OCI-LY1 (cell line): Measurements from ENCODE around the gene HMCN2.

ENCODE experiments used
- EZH2 ChIP-seq: fragments of 200-600 bp; sonication (generic), shearing (Covaris generic); IDR thresholded peaks from 2 replicates; pipeline ENCODE4 v1.8.0; 2017; ENCODE audit warnings: borderline replicate concordance, mixed run types, mild to moderate bottlenecking, antibody characterized with exemption, low read length, moderate library complexity, mixed read lengths
- TF ChIP-seq, protein P1 (sequence below): fragments of 200-600 bp; sonication (generic), shearing (Covaris generic); IDR thresholded peaks from 2 replicates; pipeline ENCODE4 v1.5.1; 2017; ENCODE audit warnings: mild to moderate bottlenecking, antibody characterized with exemption, low read length, moderate library complexity, mixed read lengths

DNA sequence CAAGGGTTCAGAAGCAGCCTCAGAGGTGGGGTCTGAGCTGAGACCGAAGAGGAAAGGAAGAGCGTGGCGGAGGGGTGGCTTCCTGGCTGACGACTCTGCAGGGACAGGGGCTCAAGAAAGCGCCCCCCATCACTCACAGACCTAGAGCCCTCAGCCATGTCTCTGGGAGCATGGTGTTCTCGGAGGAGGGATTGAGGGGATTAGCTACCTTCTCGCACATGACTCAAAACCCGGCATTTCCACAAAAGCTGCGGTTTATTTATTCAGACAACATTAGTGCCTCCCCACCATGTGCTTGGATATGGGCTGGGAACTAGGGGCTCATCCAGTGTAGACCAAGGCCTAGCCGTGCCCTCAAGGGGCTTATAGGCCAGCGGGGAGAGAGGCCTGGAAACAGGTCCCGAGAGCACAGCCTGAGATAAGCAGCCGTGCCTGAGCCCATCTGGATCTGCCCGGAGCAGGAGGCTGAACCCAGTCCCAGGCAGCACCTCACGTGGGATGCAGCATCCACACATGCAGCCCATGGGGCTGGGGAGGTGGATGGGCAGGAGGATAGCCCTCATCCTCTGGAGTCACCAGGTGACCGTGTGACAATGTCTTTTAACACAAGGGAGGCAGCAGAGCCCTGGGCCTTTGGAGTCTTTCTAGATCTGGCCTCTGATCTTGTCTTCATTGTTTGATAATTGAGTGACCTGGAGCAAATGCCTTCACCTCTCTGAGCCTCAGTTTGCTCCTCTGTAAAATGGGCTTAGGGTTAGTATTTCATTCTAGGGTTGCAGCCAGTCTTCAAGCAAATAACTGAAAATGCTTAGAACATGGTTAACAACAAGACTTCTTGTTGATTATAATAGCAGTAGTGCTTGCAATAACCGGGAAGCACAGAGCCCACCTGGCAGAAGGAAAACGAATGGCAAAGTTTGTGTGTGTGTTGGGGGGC, 878 bp upstream of the HMCN2 start:
- TF ChIP-seq, protein P1, sequence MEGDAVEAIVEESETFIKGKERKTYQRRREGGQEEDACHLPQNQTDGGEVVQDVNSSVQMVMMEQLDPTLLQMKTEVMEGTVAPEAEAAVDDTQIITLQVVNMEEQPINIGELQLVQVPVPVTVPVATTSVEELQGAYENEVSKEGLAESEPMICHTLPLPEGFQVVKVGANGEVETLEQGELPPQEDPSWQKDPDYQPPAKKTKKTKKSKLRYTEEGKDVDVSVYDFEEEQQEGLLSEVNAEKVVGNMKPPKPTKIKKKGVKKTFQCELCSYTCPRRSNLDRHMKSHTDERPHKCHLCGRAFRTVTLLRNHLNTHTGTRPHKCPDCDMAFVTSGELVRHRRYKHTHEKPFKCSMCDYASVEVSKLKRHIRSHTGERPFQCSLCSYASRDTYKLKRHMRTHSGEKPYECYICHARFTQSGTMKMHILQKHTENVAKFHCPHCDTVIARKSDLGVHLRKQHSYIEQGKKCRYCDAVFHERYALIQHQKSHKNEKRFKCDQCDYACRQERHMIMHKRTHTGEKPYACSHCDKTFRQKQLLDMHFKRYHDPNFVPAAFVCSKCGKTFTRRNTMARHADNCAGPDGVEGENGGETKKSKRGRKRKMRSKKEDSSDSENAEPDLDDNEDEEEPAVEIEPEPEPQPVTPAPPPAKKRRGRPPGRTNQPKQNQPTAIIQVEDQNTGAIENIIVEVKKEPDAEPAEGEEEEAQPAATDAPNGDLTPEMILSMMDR = no peak
- TF ChIP-seq EZH2 = no peak
